Measurements from ENCODE around the gene VPS13D. TPM values are rescaled to one million over a fixed set of nuclear protein-coding genes. Genes with fewer than 3 reads are reported as not detected.

VPS13D gene
- total and polyA plus RNA-seq, 4 donors = 10.2 to 68.3 (median 12.6) TPM

- Histone ChIP-seq H3K27me3 (ENCODE audit: control insufficient read depth in 4 of 4, insufficient read depth in 4 of 4, low read length in 3 of 4) (no peaks in the 10 kb centered on the region), H3K4me3 (ENCODE audit: low read depth in 1 of 3, low read length in 3 of 3) (no peak overlapping the region), H3K4me1 (ENCODE audit: control insufficient read depth in 4 of 4, insufficient read depth in 4 of 4, low read length in 3 of 4) (peaks cover 6 to 34% (median 26%) of the 10 kb centered on the region in 4 donors), H3K9me3 (ENCODE audit: control insufficient read depth in 4 of 4, low read length in 3 of 4) (no peaks in the 10 kb centered on the region), H3K9ac (ENCODE audit: low read depth in 1 of 2, low read length in 2 of 2) (peak overlapping the region in 1 of 2 donors; percentile 14), H3K36me3 (ENCODE audit: control insufficient read depth in 4 of 4, insufficient read depth in 3 of 4, low read depth in 1 of 4, low read length in 3 of 4) (peaks cover 1 to 21% (median 17%) of the 10 kb centered on the region in 4 donors), H3K27ac (ENCODE audit: low read depth in 1 of 2, low read length in 2 of 2) (peak overlapping the region; percentile 58 to 61)
- 58% methylated on average over 9 of the region's 9 CpGs for WGBS
- TF ChIP-seq RAD21 (IDR thresholded peaks at IDR 0.05) (peak in 1 of 2 donors; percentile 17), EGR1 (IDR thresholded peaks at IDR 0.05; ENCODE audit: low read depth in 2 of 2) (no peak), RXRA (IDR thresholded peaks at IDR 0.05) (peak; percentile 26 to 28), CTCF (IDR thresholded peaks at IDR 0.05; ENCODE audit: low read depth, low read length, missing input control) (no peak), HNF4G (IDR thresholded peaks at IDR 0.05) (no peak), SP1 (IDR thresholded peaks at IDR 0.05) (peak; percentile 16), HNF4A (conservative IDR thresholded peaks at IDR 0.05) (peak; percentile 56), YY1 (IDR thresholded peaks at IDR 0.05) (no peak), NR2F2 (IDR thresholded peaks at IDR 0.05) (peak; percentile 53)
- DNase-seq (ENCODE audit: low spot score) = no peak
These were observed 175.7 kb downstream of the VPS13D start for GRCh38 chr1:12405325-12406210.

GRCh38 chr1:12406211-12407021 lies 176.6 kb downstream of the VPS13D start:
- H3K9me3 ChIP-seq (ENCODE audit: control insufficient read depth in 4 of 4, low read length in 3 of 4) = no peaks in the 10 kb centered on the region
- no peak overlapping the region for H3K4me3 ChIP-seq (ENCODE audit: low read depth in 1 of 3, low read length in 3 of 3)
- peak overlapping the region; percentile 58 to 61 for H3K27ac ChIP-seq (ENCODE audit: low read depth in 1 of 2, low read length in 2 of 2)
- no peak for DNase-seq (ENCODE audit: low spot score)
- H3K4me1 ChIP-seq (ENCODE audit: control insufficient read depth in 4 of 4, insufficient read depth in 4 of 4, low read length in 3 of 4) = peaks cover 6 to 34% (median 26%) of the 10 kb centered on the region in 4 donors
- no peak for TF ChIP-seq JUND (IDR thresholded peaks at IDR 0.05)
- TF ChIP-seq FOXA1 (IDR thresholded peaks at IDR 0.05) = no peak
- peak; percentile 22 to 32 for TF ChIP-seq HNF4A (conservative IDR thresholded peaks at IDR 0.05)
- TF ChIP-seq RXRA (IDR thresholded peaks at IDR 0.05) = peak; percentile 39 to 41
- TF ChIP-seq RAD21 (IDR thresholded peaks at IDR 0.05) = peak in 1 of 2 donors; percentile 27
- no peak for TF ChIP-seq MAX (IDR thresholded peaks at IDR 0.05)
- 46% methylated on average over 8 of the region's 8 CpGs for WGBS
- H3K27me3 ChIP-seq (ENCODE audit: control insufficient read depth in 4 of 4, insufficient read depth in 4 of 4, low read length in 3 of 4) = no peaks in the 10 kb centered on the region
- peaks cover 0 to 17% (median 14%) of the 10 kb centered on the region in 4 donors for H3K36me3 ChIP-seq (ENCODE audit: control insufficient read depth in 4 of 4, insufficient read depth in 3 of 4, low read depth in 1 of 4, low read length in 3 of 4)
- peak overlapping the region in 1 of 2 donors; percentile 32 for H3K9ac ChIP-seq (ENCODE audit: low read depth in 1 of 2, low read length in 2 of 2)

Data from liver (tissue), 9 donors.